HepG2 (cell line): ENCODE measurements around the gene ADGRG6.

Source experiments
- SMYD3 ChIP-seq: sonication (generic); formaldehyde crosslinking; IDR thresholded peaks from 2 replicates; pipeline ENCODE4 v1.8.1; 2023; ENCODE audit warnings: mild to moderate bottlenecking, missing genetic modification reagents
- ZNF12 ChIP-seq: sonication (generic); formaldehyde crosslinking; IDR thresholded peaks from 2 replicates; pipeline ENCODE4 v1.5.0; 2020; ENCODE audit warnings: missing genetic modification reagents
- ZNF660 ChIP-seq: sonication (generic); formaldehyde crosslinking; IDR thresholded peaks from 2 replicates; pipeline ENCODE4 v1.5.1; 2020; ENCODE audit warnings: mild to moderate bottlenecking, low read depth, missing genetic modification reagents, borderline replicate concordance
- ZNF709 ChIP-seq: sonication (generic); formaldehyde crosslinking; IDR thresholded peaks from 2 replicates; pipeline ENCODE4 v1.5.0; 2020; ENCODE audit warnings: mild to moderate bottlenecking, missing genetic modification reagents

DNA sequence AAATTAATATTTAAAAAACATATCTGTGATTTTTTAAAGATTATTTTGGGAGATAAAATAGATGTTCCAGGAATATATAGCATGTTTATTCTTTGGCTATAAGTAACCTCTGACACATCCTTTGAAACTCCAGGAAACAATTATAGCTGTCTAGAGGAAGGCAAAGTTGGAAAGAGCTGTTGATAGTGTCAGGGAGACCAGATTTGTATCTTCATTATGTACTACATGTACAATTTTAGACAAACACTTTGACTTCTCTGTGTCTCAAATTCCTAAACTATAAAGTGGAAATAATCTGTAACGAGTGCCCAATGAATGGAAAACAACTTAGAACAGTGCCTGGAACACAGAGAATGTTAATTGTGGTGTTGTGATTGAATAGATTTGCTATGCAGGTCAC lies 25.6 kb upstream of the ADGRG6 start:
- no peak for TF ChIP-seq ZNF709 (CRISPR knock-in tag)
- no peak for TF ChIP-seq ZNF660
- no peak for TF ChIP-seq SMYD3 (CRISPR knock-in tag)
- no peak for TF ChIP-seq ZNF12
